HepG2 (cell line): ENCODE results near the gene PNP. TPM values are rescaled to one million over a fixed set of nuclear protein-coding genes. Genes with fewer than 3 reads are reported as not detected.
"Not testable (repeated sequence)": the region's sequence is repeated elsewhere in the genome, so short reads cannot be mapped to it uniquely, and the experiment has no call there.

ENCODE experiments used
- ATAC-seq: fragments of 200-7000 bp; cut with Tn5 transposase; 3 replicates; pipeline ENCODE4 v1.9.1; 2020; ENCODE audit warnings: mild to moderate bottlenecking, moderate library complexity
- BruUV-seq: library from RNA; stranded (reverse); fragments of 400-500 nt; replicated peaks from 2 replicates; lab custom pipeline; 2021; lab: Mats Ljungman, UMichigan
- CTCF ChIA-PET: fragments of 300-600 bp; formaldehyde crosslinking; extraction: SDS; loops from one replicate; lab custom pipeline; 2021; ENCODE audit warnings: low total read pairs, inconsistent platforms, low intra/inter-chr PET ratio; lab: Yijun Ruan, JAX
- POLR2A ChIA-PET: fragments of 350-600 bp; sonication (Branson Sonifier 250); formaldehyde crosslinking; loops from one replicate; lab custom pipeline; 2020; ENCODE audit warnings: antibody characterized with exemption, inconsistent platforms; lab: Yijun Ruan, JAX
- DNase-seq: peaks from one replicate; pipeline ENCODE4 v3.0.0-alpha.2; 2015; ENCODE audit warnings: low spot score
- FAIRE-seq: peaks from 3 replicates; lab custom pipeline; 2011; peaks lifted over from hg19 to GRCh38; lab: Jason Lieb, UNC
- H2AFZ ChIP-seq: one replicate; pipeline ENCODE4 v1.6.1; 2011; ENCODE audit warnings: low read length, inconsistent platforms
- H3K27ac ChIP-seq: fragments of 300-600 bp; 3 replicates; pipeline ENCODE4 v1.8.0; 2011; ENCODE audit warnings: mixed run types, mild to moderate bottlenecking, mixed read lengths, low read length, inconsistent platforms; ENCODE audit not compliant: insufficient read depth; ENCODE audit errors: extremely low read length
- H3K27me3 ChIP-seq, 2 experiments: fragments of 200-600 bp in 1 of 2; 2 replicates in 1 of 2; 3 replicates in 1 of 2; pipeline versions ENCODE4 v1.6.0 to v1.8.0; 2011; ENCODE audit warnings: low read length in 2 of 2, mild to moderate bottlenecking in 2 of 2, moderate library complexity in 2 of 2, inconsistent platforms in 1 of 2; ENCODE audit not compliant: insufficient read depth in 2 of 2, control insufficient read depth in 1 of 2
- H3K36me3 ChIP-seq, 2 experiments: fragments of 200-600 bp in 1 of 2; replicated peaks in 1 of 2; 2 replicates in 1 of 2; 3 replicates in 1 of 2; pipeline versions ENCODE4 v1.5.1 to v1.8.0; 2011; ENCODE audit warnings: low read length in 2 of 2, inconsistent platforms in 1 of 2; ENCODE audit not compliant: insufficient read depth in 2 of 2, control insufficient read depth in 1 of 2
- H3K4me1 ChIP-seq: 2 replicates; pipeline ENCODE4 v1.5.1; 2012; ENCODE audit warnings: low read length, inconsistent platforms; ENCODE audit not compliant: insufficient read depth
- H3K4me2 ChIP-seq: 2 replicates; pipeline ENCODE4 v1.6.0; 2011; ENCODE audit warnings: low read depth, low read length, inconsistent platforms
- H3K4me3 ChIP-seq, 3 experiments: fragments of 200-600 bp in 1 of 3; sonication (generic), shearing (Covaris generic) in 1 of 3; replicated peaks in 1 of 3; 2 replicates each; pipeline ENCODE4 v1.5.1; 2011 to 2016; ENCODE audit warnings: low read length in 3 of 3, inconsistent platforms in 2 of 3, low read depth in 2 of 3, mild to moderate bottlenecking in 2 of 3, control low read depth in 1 of 3, mixed read lengths in 1 of 3; ENCODE audit not compliant: insufficient read depth in 1 of 3
- H3K79me2 ChIP-seq: one replicate; pipeline ENCODE4 v1.6.1; 2011; ENCODE audit warnings: low read length, inconsistent platforms; ENCODE audit not compliant: insufficient read depth
- H3K9ac ChIP-seq: 2 replicates; pipeline ENCODE4 v1.6.0; 2011; ENCODE audit warnings: mild to moderate bottlenecking, low read depth, low read length, inconsistent platforms; ENCODE audit not compliant: insufficient read depth
- H3K9me3 ChIP-seq: 2 replicates; pipeline ENCODE4 v1.5.1; 2012; ENCODE audit warnings: mild to moderate bottlenecking, low read length
- H4K20me1 ChIP-seq: 2 replicates; pipeline ENCODE4 v1.6.0; 2011; ENCODE audit warnings: inconsistent platforms, mild to moderate bottlenecking, low read length, moderate library complexity; ENCODE audit not compliant: insufficient read depth
- KDM3A ChIP-seq: IDR thresholded peaks from 2 replicates; pipeline ENCODE4 v1.6.1; 2018; ENCODE audit warnings: low read depth, missing compliant biosample characterization
- MTF1 ChIP-seq: sonication (generic); formaldehyde crosslinking; IDR thresholded peaks from 2 replicates; pipeline ENCODE4 v1.5.0; 2020; ENCODE audit warnings: missing genetic modification reagents
- RFX1 ChIP-seq: fragments of 450-650 bp; IDR thresholded peaks from 2 replicates; pipeline ENCODE4 v1.6.1; 2017
- ZNF318 ChIP-seq: sonication (generic); formaldehyde crosslinking; IDR thresholded peaks from 2 replicates; pipeline ENCODE4 v1.4.0; 2020; ENCODE audit warnings: mild to moderate bottlenecking, missing genetic modification reagents
- ZNF430 ChIP-seq: sonication (generic); formaldehyde crosslinking; IDR thresholded peaks from 2 replicates; pipeline ENCODE4 v1.9.0; 2021; ENCODE audit warnings: mild to moderate bottlenecking, missing genetic modification reagents
- ZNF546 ChIP-seq: sonication (generic); formaldehyde crosslinking; conservative IDR thresholded peaks from 2 replicates; pipeline ENCODE4 v1.8.1; 2023; ENCODE audit warnings: mild to moderate bottlenecking, missing genetic modification reagents
- ZNF577 ChIP-seq: sonication (generic); formaldehyde crosslinking; IDR thresholded peaks from 2 replicates; pipeline ENCODE4 v1.4.0; 2020; ENCODE audit warnings: mild to moderate bottlenecking, low read depth, missing genetic modification reagents, borderline replicate concordance
- ZNF710 ChIP-seq: sonication (generic); formaldehyde crosslinking; IDR thresholded peaks from 2 replicates; pipeline ENCODE4 v1.5.0; 2020; ENCODE audit warnings: mild to moderate bottlenecking, missing genetic modification reagents, borderline replicate concordance
- WGBS: methylation state at CpG from one replicate; pipeline ENCODE4 v1.1.6; 2017; ENCODE audit warnings: low lambda C conversion rate; 5-methylcytosine and 5-hydroxymethylcytosine counted together
- in situ Hi-C: cut with HindIII; loops from 2 replicates; pipeline ENCODE4 v1.10.0; 2017; ENCODE audit warnings: low pct_unique_long_range_greater_than_20kb; ENCODE audit not compliant: extremely low pct_ligation_motif_present
- intact Hi-C: fragments of 100-400 bp; cut with micrococcal nuclease; formaldehyde crosslinking; loops from one replicate; pipeline ENCODE4 v1.10.0; 2022; ENCODE audit not compliant: unreplicated experiment
- polyA plus RNA-seq, 8 experiments: library from polyadenylated mRNA; depleted of rRNA in 3 of 8; stranded (reverse) in 7 of 8; unstranded in 1 of 8; fragments of >200 nt; fragmentation: Illumina TruSeq in 4 of 8; extraction: Trizol in 4 of 8; gene quantifications; 2 replicates each; pipeline versions ENCODE4 v1.2.1 to v1.2.3, GENCODE V29; 2011 to 2016; ENCODE audit warnings: low read depth in 4 of 8, missing spikeins in 1 of 8, mixed read lengths in 1 of 8; ENCODE audit not compliant: insufficient read depth in 1 of 8
- total RNA-seq, 5 experiments: library from RNA; depleted of rRNA; stranded (reverse); fragments of >200 nt; fragmentation: Illumina TruSeq; extraction: Trizol; gene quantifications; 2 replicates each; pipeline ENCODE4 v1.2.3, GENCODE V29; 2016; ENCODE audit warnings: low read depth in 1 of 5

The PNP gene
- total and polyA plus RNA-seq, 2 of the 13 experiments (the other 11 are each of a cell fraction or from before 2014, with no cell fraction given), result 45.4 to 74.8 TPM

- TF ChIP-seq ZNF318 (CRISPR knock-in tag) (no peak), KDM3A (CRISPR knock-in tag) (no peak), RFX1 (no peak), ZNF430 (CRISPR knock-in tag) (no peak), MTF1 (CRISPR knock-in tag) (no peak), ZNF546 (CRISPR knock-in tag) (no peak), ZNF710 (CRISPR knock-in tag) (no peak), ZNF577 (CRISPR knock-in tag) (no peak)
These were observed 34.7 kb downstream of the PNP start (continued) for GRCh38 chr14:20503898-20504297.

- H4K20me1 ChIP-seq, DNase-seq, H3K4me2 ChIP-seq, H3K9me3 ChIP-seq, H3K4me3 ChIP-seq, H3K4me1 ChIP-seq, H3K27me3 ChIP-seq, H2AFZ ChIP-seq, BruUV-seq, in situ Hi-C loops, ATAC-seq, POLR2A ChIA-PET, H3K36me3 ChIP-seq, FAIRE-seq, intact Hi-C loops, H3K79me2 ChIP-seq, CTCF ChIA-PET, H3K27ac ChIP-seq, H3K9ac ChIP-seq: not testable (repeated sequence)
- no CpG with 5 or more reads among the region's 30 CpGs for WGBS
These were observed 37.1 kb downstream of the PNP start for GRCh38 chr14:20506276-20506675.
